Measurements from ENCODE around the gene ABCA12.
A peak's percentile ranks its signal among the peaks of the same experiment; 100 is the strongest.

Gene ABCA12

DNA sequence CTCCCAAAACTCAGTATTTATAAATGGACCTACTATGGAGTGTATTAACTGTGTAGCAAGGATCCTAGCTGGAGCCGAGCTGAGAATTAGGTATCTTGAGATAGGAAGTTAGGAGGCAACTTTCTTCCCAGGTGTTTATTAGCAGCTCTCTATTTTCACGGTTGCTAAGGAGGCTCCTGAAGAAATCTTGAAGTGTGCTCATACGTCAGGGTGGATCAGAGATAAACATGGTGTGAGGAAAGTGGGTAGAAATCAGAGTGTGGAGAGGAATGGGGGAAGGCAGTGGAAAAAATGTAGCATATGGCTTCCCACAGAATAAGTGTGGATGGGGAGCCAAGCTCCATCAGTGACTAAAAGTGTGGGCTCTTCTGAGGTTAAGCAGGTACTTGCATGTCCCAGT, 104.3 kb downstream of the ABCA12 start:
- FAIRE-seq = no peak

- FAIRE-seq = no peak
Observed at GRCh38 chr2:215032153-215032552, 106.3 kb downstream of the ABCA12 start.

- no peak for FAIRE-seq
Observed at GRCh38 chr2:215031321-215031720, 107.1 kb downstream of the ABCA12 start.

- FAIRE-seq = no peak
Observed at GRCh38 chr2:215029936-215030335, 108.5 kb downstream of the ABCA12 start.

- FAIRE-seq = no peak
Observed at GRCh38 chr2:215028231-215028630, 110.2 kb downstream of the ABCA12 start.

- FAIRE-seq = no peak
Observed at GRCh38 chr2:215027779-215028178, 110.6 kb downstream of the ABCA12 start.

DNA sequence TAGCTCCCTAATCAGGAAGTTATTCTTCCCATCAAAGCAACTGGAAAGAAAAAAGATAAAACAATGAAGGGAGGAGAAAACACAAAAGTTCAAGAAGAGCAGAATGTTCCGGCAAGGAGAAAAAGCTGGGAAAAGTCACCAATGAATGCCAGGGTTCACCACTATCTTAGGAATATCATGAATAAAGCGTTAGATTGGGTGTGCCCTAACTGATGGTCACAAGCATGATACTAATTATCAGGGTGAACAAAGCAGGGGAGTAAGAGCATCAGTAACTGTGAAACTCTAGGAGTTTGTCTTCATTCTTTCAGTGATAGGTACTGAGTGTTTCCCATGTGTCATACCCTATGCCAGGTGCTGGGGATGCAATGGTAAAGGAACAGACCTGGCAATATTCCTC, 115.5 kb downstream of the ABCA12 start:
- no peak for FAIRE-seq

DNA sequence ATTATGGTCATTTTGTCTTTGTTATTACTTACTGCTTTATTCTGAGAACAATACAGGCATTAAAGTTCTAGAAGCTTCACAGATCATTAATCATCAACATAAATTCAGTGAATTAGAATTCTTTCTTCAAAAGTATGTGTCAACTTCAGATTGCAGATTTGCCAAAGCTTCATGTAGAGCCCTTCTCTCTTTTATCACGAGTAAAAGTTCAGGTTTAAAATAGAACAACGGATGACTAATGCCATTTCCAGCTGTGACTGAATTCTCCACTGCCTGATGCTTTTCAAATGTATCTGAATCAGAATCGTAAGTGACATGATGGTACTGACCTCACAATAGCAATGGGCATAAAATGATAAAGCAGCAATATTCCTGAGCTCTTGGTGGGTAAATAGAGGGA, 116.0 kb downstream of the ABCA12 start:
- no peak for FAIRE-seq

GRCh38 chr2:215020283-215020682, 118.1 kb downstream of the ABCA12 start:
- no peak for FAIRE-seq

GRCh38 chr2:215019521-215020145, 118.8 kb downstream of the ABCA12 start:
- FAIRE-seq = no peak

DNA sequence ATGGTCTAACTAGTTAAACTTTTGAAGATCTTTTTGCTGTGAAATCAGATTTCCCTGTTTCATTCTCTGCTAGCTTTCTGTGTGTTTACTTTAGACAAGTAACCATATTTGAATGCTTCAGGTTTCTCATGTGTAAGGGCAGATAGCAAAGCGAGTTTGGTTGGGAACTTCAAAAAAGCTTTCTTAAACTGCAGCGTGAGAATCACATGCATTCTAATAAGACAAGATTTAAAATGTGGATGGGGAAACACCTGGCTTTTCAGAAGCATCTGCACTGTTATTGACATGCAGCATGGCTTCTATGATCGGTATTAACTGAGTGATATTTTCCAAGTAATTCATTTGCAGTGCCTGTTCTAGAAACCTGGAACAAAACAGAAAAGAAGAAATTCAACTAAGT, 119.3 kb downstream of the ABCA12 start:
- FAIRE-seq = no peak

DNA sequence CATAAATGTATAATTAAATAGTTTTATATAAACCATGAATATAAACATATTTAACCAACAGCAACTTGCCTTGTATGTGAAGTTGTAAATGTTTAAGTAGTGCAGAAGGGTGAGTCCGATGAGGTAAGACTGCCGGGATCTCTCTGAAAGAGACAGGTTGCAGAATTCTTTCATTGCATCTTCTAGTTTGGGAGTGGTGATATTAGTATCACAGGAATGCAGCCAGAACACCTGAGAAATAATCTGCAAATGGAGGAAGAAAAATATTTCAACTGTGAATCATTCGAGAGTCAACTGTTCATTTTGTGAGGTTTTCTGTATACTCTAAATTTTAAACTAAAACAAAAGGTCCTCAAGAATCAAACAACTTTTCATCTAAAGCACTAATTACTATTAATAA, 123.0 kb downstream of the ABCA12 start:
- FAIRE-seq = no peak

GRCh38 chr2:215010390-215010789, 128.0 kb downstream of the ABCA12 start:
- FAIRE-seq = no peak

- FAIRE-seq = no peak
Observed at GRCh38 chr2:215003001-215003400, 135.4 kb downstream of the ABCA12 start.

GRCh38 chr2:215002500-215002899, 135.9 kb downstream of the ABCA12 start:
- FAIRE-seq = peak; percentile 92

DNA sequence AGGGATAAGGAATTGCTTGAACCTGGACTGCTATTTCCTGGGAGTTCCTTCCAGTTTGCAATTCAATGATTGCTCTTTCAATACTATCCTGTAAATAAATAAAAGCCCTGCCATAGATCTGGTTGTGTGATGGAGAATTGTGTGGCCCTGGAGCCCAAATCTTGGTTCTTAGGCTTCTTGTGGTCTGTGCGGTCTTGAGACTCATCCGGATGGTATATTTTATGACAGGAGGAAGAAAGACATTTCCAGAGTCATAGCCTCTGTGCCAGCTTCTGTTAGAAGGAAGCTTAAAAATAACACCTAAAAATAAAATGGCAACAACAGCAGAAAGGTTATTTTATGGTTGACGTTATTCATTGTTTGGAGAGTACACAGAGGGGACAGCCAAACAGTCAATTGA, 137.7 kb downstream of the ABCA12 start:
- no peak for FAIRE-seq

- FAIRE-seq = no peak
Observed at GRCh38 chr2:214995926-214996670, 142.3 kb downstream of the ABCA12 start.

DNA sequence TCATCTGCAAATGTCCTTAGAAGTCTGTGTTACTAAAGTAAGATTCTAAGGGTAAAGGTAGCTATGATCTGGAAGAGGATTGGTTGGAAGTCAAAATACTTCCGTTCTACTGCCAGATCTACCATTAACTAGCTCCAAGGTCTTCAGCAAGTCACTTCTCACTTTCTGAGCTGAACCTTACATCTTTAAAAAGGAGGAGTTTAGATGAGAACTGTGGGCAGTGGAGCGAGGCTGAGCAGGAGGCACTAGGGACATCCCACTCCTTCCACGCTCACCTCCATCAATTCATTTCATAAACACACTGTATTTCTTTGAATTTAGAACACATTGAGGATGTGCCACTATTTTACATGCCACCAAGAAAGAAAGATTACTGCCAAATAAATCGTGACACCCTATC, 143.0 kb downstream of the ABCA12 start:
- no peak for FAIRE-seq

DNA sequence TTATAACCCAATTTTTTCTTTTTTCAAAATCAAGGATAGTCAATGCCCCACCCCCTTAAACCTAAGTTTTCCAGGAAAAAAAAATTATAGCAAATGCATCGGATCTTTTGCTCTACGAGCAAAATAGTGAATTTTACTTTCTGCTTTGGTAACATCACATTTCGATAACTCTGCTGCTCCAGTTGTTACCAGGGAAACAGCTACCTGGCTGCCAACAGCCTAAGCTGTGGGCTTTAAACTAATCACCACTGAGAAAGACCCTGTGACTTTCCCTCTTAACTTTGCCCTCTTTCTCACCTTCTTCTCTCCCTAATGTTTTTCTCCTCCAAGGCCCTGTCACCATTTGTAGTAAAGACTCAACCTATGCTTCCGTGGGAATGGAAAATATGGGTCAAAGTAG, 145.5 kb downstream of the ABCA12 start:
- FAIRE-seq = no peak

DNA sequence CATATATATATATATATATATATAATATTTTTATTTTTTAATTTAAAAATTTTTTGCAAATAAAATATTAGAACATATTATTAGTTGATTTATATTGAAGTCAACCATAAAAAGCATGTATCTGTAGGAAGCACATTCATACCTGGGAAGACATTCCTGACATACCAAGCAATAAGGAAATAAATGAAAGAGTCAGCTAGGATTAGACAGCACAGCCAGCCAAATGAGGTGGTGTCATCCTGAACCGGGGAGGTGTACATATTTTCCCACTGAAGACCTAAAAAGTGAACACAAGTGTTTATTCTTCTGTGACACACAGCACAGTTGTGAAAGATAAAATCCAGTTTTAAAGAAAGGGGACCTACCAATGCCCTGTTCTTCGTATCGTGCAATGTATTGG, 149.2 kb downstream of the ABCA12 start:
- FAIRE-seq = no peak

DNA sequence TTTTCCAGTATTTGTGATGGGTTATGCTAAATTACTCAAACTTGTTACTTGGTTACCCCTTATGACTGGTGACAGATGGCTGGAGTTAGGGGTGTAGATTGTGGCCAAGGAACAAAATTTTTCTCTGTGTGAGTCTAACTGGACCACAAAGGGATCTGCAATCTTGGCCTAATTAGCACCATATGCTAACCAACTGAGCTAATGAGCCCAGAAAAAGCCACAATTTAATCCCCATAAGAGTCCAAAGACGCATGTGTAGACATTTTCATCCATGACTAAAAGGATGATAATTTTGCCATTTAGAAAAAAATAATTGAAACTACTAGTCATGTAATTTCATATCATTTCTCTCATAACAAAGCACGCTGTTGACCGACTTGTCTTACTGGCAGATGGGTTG, 151.2 kb downstream of the ABCA12 start:
- FAIRE-seq = no peak

DNA sequence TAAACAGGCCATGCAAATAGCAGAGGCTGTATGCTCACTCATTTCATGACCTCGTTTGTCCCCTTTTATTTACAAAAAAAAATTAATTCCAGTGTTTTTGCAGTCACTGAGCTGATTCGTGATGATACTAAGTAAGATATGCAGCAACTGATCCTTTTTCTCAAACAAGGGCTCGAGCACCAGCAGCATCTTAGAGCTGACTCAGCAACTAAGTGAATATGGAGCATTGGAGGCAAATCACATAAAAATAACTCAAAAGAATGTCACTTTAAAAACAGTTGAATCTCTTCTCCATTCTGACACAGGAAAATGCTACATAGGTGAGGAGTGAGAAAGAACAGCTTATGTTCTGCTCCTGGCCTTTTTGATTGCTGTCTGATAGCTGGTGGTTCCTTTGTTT, 152.8 kb downstream of the ABCA12 start:
- FAIRE-seq = no peak

DNA sequence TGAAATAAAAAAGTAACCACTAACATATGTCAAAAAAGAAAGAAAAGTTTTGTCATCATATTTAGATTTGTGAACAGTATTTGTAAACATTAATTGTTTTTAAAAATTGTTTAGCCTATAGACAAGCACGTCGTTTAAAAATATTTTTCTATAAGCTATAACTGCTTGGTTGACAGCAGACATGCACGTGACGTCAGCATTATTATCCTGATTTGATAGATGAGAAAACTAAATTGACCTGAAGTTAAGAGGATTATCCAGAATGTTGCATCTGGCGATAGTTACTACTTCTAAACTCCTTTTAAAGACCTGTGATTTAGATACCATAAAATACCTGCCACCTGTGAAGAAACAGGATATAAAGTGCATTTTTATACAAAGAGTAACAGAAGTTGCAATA, 172.0 kb downstream of the ABCA12 start:
- no peak for FAIRE-seq

GRCh38 chr2:214960677-214961076, 177.7 kb downstream of the ABCA12 start:
- peak; percentile 45 for FAIRE-seq

DNA sequence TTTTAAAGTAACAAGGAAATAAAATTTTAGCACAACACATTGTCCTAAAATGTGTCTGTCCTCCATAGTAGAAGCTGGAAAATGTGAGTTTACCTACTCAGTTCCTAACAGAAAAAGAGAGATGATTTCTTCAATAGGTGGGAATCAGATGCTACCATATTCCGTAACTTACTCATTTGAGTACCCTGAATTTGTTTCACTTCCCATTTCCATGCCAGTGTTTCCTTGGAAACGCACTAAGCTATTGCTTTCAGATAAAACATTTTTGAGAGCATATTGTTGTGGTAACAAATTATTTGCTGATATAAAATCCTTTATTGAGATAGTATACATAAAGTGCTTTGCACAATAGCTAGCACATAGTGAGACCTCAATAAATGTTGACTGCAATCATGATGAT, 191.5 kb downstream of the ABCA12 start:
- no peak for FAIRE-seq

Measured in TTC549 (cell line).